PC-3 (cell line): ENCODE results near the gene SBK1.

Source experiments
- EZH2 ChIP-seq: fragments of 300-600 bp; sonication (generic); IDR thresholded peaks from one replicate; pipeline ENCODE4 v1.6.1; 2017; ENCODE audit warnings: antibody characterized with exemption, mild to moderate bottlenecking, low read length; ENCODE audit not compliant: unreplicated experiment
- TF ChIP-seq, protein P1 (sequence below): fragments of 300-600 bp; sonication (generic); conservative IDR thresholded peaks from 2 replicates; pipeline ENCODE4 v1.5.1; 2017; ENCODE audit warnings: antibody characterized with exemption, low read depth, mild to moderate bottlenecking, low read length

DNA sequence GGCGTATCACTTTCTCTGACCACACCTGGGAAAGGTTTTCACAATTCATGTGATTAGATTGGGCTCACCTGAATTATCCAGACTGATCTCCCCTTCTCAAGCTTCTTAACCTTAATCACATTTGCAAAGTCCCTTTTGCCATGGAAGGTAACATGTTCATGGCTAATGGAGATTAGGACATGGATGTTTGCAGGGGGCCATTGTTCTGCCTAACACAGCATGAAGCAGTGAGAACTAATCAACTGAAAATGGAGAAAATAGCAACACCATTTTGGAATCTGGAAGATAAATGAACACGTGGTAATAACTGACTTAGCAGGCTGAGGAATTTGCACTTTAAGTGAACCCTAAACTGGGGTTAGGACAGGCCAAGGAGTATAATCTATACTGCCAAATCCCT, 25.0 kb upstream of the SBK1 start:
- TF ChIP-seq, protein P1, sequence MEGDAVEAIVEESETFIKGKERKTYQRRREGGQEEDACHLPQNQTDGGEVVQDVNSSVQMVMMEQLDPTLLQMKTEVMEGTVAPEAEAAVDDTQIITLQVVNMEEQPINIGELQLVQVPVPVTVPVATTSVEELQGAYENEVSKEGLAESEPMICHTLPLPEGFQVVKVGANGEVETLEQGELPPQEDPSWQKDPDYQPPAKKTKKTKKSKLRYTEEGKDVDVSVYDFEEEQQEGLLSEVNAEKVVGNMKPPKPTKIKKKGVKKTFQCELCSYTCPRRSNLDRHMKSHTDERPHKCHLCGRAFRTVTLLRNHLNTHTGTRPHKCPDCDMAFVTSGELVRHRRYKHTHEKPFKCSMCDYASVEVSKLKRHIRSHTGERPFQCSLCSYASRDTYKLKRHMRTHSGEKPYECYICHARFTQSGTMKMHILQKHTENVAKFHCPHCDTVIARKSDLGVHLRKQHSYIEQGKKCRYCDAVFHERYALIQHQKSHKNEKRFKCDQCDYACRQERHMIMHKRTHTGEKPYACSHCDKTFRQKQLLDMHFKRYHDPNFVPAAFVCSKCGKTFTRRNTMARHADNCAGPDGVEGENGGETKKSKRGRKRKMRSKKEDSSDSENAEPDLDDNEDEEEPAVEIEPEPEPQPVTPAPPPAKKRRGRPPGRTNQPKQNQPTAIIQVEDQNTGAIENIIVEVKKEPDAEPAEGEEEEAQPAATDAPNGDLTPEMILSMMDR: no peak
- no peak for TF ChIP-seq EZH2
